HL-60/S4 treated with retinoic acid at 250 ng/mL for 4 days and 3 days (cell line): ENCODE data around the gene FBP1.
"Not testable (repeated sequence)": the region's sequence is repeated elsewhere in the genome, so short reads cannot be mapped to it uniquely, and the experiment has no call there.

Experiments
- in situ Hi-C: fragments of 300-500 bp; cut with MboI; formaldehyde crosslinking; loops from 2 replicates; pipeline ENCODE4 v1.7.0; 2022; ENCODE audit warnings: low sequenced_read_pairs

Gene FBP1

DNA sequence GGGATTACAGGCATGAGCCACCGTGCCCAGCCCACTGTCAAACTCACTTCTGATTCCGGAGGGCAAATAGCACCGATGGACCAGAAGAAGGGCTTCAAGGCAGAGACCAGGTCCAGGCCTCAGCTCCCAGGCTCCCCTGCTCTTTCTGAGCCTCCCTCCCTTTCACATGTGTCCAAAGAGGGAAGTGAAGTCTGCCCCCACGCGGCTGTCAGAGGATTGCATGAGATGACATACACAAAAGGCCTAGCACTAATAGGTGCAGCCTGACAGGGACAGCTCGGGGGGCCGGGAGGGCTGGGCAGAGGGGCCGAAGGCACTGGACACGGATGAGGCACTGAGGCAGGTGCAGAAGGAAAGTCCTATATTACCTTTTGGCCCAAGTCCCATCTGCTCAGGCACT lies 16.1 kb downstream of the FBP1 start:
- in situ Hi-C loops: no loop called here

DNA sequence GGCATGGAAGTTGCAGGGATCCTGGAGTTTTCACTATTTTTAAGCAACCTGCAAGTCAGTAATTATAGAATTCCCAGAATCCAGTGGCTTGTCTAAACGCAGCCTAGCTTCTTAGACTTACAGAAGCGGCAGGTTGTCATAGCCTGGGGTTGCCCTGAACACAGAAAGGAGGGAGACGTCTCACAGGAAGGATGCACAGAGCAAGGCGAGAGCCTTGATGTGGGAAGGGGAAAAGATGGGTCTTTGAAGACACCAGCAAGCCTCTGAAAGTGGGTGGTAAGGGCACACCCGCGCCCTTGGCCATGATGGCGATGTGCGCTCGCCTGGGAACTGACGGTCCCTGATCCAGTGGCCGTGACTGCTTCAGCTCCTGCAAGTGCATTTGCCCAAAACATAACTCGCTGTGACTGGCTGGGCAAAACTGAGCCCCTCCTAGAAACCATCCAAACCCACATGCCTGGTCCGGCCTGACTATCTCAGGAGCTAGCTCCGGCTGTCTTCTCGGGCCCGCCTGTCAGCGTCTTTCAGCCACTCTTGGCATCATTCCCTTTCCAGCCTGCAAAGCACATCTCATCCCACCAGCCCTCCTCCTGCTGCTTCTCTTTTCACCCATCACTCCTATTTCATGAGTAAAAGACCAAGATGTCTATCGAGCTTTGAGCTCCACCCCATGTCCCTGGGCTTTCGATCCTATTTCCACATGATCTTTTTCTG lies 17.1 kb downstream of the FBP1 start:
- in situ Hi-C loops: no loop called here

DNA sequence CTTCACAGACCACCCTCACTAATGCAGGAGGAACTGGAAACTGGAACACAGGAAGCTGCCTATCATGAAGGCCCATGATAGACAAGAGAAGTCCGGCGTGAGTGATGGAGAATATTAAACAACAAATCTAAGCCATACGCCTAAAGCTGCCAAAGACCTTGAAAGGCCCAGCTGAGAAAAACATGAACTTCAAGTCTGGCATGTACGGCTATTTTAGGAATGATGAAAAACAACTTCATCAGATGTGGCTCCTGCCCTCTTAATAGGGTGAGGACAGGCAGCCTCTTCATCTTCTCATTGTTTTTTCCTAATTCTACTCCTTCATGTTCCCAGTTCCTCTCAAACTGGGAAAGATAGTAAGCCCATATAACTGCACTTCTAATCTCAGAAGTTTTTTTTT lies 20.3 kb downstream of the FBP1 start:
- in situ Hi-C loops: no loop called here

DNA sequence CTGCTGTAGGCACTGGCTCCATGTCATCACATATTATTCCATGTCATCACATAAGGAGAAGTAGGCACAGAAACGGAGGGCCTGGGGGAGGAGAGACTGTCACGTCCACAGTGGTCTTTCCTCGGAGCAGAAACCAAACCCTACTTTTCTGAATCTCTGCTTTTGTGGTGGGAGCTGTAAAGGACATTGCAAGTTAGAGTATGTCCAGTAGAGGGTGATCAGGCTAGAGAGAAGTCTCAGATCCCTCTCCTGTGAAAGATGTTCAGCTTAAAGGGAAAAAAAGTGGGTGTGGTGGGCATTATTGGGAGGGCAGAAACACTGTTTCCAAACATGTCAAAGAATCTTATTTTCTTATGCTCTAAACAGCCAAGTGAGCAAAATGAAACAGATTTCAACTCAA lies 26.3 kb downstream of the FBP1 start:
- in situ Hi-C loops: no loop called here

DNA sequence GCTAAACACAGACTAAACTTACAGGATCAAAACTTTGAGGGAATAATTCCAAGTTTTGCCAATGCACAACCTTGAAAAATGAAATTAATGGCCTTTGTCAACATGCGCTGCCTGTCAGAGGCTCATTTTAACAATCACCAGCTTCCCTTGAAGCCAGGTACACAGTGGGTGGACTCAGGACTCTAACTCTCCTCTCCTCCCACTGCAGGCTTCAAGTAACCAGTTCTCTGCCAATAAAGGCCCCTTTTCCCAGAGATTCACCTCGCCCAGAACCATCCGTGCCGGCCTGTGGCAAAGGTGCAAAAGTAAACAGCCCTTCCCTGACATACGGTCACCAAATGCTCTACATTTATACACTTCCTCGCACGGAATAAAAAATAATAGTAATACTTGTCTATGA lies 27.2 kb downstream of the FBP1 start:
- in situ Hi-C loops: no loop called here

DNA sequence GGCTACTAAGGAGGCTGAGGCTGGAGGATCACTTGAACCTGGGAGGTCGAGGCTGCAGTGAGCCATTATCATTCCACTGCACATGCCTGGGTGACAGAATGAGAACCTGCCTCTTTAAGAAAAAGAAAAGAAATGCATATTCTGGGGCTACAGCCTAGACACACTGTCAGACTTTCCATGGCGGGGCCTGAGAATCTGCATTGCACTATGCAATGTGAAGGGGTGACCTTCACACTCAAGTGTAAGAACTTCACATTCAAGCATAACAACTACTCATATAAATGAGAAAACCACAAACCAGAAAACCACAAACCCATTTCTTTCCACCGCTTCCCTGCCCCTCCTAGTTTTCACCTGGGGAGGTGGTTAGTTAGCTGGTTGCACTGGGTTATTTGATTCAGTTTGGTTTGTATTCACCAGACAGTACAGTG lies 27.7 kb downstream of the FBP1 start:
- in situ Hi-C loops: no loop called here

DNA sequence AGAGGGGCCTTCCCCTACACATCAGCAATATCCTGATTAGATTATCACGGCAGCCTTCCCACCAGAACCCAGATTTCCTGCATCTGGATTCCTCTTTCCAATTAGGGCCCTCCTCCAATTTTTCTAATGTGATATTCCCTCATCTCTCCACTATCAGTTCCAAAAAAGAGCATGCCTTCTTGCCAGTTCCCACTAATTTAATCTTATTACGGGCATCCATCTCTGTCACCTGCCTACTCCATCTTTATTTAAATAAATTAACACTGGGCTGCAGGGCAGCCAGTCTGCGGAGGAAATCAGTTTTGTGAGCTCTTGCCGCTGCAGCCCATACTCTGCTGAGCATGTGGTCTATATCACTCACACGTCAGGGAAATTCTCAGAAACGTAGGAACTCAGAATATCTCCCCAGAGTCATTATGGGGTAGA lies 29.1 kb downstream of the FBP1 start:
- in situ Hi-C loops: no loop called here

DNA sequence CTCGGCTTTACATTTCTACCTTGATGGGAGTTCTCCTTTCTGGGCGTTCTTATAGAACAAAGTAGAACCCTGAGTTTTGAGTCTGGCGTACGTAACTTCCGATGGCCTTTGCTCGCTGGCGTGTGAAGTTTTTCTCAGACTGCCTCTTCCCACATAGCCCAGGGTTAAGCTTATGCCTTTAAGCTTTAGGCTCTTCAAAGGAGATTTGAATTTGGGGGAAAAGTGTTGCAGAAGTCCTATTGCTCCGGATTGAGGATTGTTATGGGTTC lies 32.0 kb downstream of the FBP1 start:
- in situ Hi-C loops: no loop called here

DNA sequence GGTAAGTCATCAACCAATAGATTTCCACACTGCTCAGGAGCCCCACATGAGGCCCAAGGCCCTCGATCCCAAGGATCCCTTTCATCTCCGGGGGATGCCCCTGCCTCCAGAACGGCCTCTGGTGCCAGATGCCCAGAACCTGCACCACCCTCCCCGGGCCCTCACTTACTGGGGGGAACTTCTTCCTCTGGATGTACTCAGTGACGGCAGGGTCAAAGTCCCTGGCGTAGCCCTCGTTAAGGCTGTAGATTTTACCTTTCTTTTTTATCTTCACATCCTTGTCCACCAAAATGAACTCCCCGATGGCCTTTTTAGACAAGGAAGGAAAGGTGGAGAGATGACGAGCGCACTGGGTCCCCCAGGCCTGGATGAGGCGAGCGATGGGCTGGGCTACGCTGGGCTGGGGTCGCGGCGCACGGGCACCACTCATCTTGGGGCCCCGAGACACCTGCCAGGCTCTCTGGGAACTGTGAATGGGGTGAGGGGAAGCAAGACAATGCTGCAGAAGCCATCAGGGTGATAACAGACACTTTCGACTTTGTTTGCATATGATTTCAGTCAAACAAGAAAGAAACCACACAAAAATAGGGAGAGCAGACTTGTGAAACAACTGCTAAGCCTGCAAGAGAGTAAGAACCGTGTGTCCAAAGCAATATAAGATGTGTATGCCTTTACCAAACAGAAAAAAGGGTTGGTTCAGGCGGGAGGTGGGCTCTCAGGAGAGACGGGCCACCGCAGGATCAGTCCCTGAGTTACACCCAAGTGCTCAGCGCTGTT lies 32.5 kb downstream of the FBP1 start:
- in situ Hi-C loops: no loop called here

DNA sequence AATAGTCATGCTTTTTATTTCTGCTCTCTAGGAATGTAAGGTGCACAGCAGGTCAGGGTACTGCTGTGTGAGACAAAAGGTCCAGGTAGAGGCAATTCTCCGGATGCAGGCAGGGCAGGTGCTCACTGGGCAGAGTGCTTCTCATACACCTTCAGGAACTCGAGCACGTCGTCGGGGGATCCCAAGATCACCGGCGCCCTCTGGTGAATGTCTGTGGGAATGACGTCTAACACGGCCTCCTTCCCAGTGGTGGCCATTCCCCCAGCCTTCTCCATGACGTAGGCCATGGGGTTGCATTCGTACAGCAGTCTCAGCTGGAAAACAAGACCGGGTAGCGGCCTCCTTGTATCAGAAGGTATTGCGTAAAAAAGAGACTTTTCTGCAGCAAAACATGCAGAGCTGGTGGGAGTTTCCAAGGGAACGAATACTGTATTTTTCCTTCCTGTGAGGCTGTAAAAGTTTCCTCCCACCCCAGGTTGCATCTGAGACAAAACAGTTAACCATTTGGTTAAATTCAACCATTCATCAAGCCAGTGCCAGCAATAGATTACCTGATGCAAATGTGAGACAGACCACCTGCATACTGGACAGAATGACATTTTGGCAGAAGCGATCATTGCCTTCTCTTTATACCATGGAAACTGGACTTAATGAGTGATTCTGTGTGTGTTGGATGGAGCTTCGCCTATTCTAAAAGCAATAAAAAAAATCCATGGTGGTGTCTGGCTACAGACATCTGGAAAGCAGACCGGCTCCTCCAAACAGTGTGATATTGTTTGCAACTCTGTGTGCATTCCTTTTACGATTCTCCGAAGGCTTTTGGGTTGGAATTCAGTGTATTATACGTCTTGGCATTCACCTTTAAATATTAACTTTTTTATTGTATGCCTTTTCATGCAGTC lies 35.8 kb downstream of the FBP1 start:
- in situ Hi-C loops: no loop called here

DNA sequence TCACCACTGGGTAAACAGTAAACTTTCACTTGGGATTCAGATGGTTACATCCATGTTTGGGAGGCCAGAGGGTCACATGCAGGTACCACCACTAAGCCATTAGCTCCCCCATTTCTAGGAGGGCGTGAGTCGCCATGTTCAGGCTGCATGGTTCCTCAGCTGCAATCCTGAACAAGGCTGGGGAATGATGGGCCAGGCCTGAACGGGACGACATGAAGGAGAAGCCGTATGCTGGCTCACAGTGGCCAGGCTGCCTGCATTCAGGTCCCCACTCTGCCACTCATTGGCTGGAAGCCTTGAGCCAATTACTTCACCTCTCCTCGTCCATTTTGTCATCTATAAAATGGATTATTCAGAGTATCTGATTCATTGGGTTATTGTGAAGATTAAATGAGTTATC lies 36.7 kb downstream of the FBP1 start:
- in situ Hi-C loops: no loop called here

DNA sequence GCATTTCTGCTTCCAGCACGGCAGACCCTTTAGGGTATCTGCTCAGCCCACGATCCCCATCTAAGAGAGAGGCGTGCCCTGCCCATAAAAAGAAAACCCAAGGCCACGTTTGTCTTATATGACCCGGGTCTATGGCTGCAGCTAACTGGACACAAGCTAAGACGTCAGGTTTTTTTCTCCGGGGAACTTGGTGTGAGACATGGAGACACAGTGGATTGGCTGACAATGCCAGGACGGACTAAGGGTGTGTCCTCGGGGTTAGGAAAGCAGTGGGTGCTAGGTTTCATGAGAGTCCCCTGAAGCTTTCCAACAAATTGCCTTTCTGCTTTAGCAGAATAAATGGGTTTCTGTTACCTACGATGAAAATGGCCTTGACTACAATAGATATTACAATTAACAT lies 38.6 kb downstream of the FBP1 start:
- in situ Hi-C loops: no loop called here

DNA sequence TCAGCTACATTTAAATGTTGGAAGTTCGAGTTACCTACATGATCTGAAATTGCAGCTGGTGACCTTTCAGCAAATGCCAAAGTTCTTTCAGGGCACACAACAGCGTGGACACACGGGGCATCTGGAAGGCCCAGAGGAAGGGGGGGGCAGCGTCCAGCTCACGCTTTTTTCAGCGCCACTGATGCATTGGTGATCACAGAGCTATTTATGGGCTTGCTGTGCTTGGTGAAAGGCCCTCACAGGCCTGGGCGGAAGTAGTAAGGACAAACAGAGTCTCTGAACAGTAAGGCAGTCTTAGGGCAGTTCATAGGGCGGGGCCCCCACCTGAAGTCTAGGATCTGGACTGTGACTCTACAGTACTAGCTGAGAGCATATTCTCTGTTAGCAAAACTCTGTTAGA lies 39.1 kb downstream of the FBP1 start:
- in situ Hi-C loops: no loop called here

DNA sequence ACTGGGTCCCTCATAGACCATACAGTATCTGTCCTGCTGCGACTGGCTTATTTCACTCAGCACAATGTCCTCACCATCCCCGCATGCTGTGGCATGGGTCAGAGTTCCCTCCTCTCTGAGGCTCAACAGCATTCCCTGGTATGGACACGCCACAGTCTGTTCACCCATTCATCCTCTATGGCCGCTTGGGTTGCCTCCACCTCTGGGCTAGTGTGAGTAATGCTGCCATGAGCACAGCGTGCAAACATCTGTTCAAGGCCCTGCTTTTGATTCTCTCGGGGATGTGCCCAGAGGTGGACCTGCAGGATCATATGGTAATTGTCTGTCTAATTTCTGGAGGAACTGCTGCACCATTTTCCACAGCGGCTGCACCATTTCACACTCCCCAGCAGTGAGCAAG lies 40.2 kb downstream of the FBP1 start:
- in situ Hi-C loops: no loop called here

DNA sequence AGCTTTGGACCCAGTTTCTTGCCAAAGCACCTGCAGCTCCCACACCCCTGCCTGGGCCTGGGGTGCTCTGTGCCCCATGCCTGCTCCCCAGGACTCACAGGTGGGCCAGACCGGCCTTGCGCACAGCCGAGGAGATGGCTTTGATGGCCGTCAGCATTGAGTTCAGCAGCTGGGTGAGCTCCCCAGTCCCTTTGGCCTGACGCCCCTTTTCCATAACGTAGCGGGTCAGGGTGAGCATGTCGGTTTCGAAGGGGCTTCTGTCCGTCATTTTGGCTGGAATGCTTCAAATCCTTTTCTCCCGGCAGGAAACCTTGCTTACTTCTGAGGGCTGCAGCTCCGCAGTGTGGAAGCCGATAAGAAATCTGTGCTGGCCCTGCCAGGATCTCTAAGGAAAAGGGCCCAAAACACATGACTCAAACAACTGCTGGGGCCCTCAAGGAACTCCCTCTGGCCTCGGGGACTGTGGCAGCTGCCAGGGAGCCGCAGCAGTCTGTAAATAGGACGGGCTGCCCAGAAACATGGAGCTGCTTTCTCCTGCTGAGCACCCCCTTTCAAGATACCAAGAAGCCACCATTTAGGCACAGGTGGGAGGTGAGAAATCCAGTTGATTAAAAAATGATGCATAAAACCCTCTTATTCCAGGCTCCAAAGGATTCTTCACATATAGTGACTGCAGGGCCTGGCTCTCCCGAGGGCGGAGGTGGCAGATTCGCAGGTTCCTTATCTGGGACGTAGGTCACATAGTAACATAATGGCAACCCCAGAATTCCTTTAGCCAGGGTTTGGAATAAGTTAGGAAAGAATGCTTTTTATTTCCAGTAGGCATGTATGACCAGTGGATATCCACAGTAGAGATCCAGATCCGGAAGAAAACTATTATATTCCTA lies 45.6 kb downstream of the FBP1 start, which contains the start of gene FBP2:
Gene FBP2, minus strand, starts transcription at position 366 of the 887 bp plus-strand sequence. Its CDS starts 98 bp downstream, at position 268.
- in situ Hi-C loops: no loop called here

DNA sequence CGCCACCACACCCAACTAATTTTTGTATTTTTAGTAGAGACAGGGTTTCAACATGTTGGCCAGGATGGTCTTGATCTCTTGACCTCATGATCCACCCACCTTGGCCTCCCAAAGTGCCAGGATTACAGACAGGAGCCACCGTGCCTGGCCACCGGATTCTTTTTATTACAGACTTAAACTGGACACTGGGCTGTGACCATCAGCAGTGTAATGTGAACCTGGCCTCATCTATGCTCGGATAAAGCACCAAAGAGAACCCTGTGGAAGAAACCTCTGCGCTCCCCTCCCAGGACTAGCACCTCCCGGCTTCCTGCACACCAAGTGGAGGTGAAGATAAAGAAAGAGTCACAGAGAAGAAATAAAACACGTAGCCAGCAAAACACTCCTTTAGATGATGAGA lies 46.6 kb downstream of the FBP1 start:
- in situ Hi-C loops: not testable (repeated sequence)

DNA sequence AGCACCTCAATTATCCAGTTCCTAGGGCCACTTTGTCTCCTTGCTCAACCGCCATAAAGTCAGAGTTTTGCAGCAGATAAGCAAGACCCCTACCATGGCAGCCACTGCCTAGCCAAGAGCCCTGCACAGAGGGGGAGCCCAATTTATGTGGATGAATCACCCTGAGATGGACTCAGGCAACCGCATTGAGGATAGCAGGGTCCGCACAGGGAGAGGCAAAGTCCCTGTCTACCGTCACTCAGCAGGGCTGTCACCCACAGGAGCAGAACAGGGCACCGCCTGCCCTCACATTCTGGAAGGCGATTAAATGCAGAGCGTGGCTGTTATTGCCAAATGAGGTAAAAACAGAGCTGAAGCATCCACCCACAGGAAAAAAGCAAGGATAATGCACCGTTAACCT lies 47.4 kb downstream of the FBP1 start:
- in situ Hi-C loops: no loop called here

DNA sequence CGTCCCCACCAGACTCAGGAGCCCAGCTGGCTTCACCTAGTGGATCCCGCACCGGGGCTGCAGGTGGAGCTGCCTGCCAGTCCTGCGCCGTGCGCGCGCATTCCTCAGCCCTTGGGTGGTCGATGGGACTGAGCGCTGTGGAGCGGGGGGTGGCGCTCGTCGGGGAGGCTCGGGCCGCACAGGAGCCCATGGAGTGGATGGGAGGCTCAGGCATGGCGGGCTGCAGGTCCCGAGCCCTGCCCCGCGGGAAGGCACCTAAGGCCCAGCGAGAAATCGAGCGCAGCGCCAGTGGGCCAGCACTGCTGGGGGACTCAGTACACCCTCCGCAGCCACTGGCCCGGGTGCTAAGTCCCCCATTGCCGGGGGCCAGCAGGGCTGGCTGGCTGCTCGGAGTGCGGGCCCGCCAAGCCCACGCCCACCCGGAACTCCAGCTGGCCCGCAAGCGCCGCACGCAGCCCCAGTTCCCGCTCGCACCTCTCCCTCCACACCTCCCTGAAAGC lies 48.2 kb downstream of the FBP1 start:
- in situ Hi-C loops: not testable (repeated sequence)

DNA sequence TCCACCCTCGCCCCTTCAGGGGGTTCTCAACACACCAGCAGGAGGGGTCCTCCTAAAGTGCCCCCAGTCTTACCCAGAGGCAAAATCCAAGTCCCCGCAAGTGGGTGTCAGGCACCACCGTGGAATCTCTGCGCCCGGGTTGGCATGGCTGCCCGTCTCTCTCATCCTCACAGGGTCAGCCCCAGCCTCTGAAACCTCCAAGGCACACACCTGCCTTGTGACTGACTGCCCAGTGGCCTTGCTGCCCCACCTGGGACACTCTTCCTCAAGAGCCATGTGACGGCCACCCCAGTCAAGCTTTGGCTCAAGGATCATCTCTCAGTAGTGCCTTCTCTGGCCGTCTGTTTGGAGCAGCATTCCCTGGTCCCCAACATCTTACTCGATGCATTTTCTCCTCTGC lies 50.6 kb downstream of the FBP1 start:
- in situ Hi-C loops: no loop called here

DNA sequence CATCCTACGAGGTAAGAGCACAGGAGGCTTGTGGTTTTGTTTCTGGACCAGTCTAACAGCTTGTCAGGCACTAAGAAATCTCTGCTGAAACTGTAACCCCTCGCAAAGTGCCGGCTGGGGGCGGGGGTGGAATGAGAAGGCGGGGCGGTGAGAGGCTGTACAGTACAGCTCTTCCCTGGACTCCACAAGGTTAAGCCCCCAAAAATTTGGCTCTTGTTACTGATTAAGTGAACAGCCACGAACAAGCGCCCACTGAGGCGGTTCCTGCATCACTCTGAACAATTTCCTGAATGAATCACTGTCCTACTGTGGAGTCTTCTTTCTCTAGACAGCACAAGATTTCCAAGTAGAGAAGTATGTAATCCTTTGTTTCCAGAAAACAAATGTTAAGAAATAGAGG lies 52.5 kb downstream of the FBP1 start:
- in situ Hi-C loops: no loop called here
